Measurements from ENCODE around the gene ZNF691. TPM values are rescaled to one million over a fixed set of nuclear protein-coding genes. Genes with fewer than 3 reads are reported as not detected.
A peak's percentile ranks its signal among the peaks of the same experiment; 100 is the strongest.

ZNF691 gene
- total RNA-seq, 3 donors from 2014 or later (not counting 1 experiment from before 2014, with no cell fraction given) = 2.8 to 5.7 (median 5.2) TPM

- intact Hi-C loops (cut with micrococcal nuclease) = loop anchor here (1.0 kb wide), 2 partner anchors 28 to 51 kb away; partner anchors contain the start of genes C1orf50, P3H1 and ZNF691
- H3K27me3 ChIP-seq (ENCODE audit: control insufficient read depth, insufficient read depth, low read length) = no peaks in the 10 kb centered on the region
- H3K27me3 Mint-ChIP-seq (ENCODE audit: low read depth in 2 of 2) = no peaks in the 10 kb centered on the region
- H3K36me3 Mint-ChIP-seq = no peaks in the 10 kb centered on the region
- H3K4me3 ChIP-seq (ENCODE audit: low read length) = no peak overlapping the region
- no peaks in the 10 kb centered on the region for H3K9me3 Mint-ChIP-seq
- 98% methylated on average over 3 of the region's 3 CpGs for WGBS (ENCODE audit: insufficient coverage)
- peaks cover 10% of the 10 kb centered on the region for H3K4me1 ChIP-seq (ENCODE audit: control insufficient read depth, insufficient read depth, low read length)
- DNase-seq (no peak), ATAC-seq (no peak)
- H3K27ac Mint-ChIP-seq = no peak overlapping the region
- no peak overlapping the region for H3K27ac ChIP-seq (ENCODE audit: low read length)
- H3K36me3 ChIP-seq (ENCODE audit: control insufficient read depth, insufficient read depth, low read length) = no peaks in the 10 kb centered on the region
- H3K9me3 ChIP-seq (ENCODE audit: control insufficient read depth, insufficient read depth, low read length) = no peaks in the 10 kb centered on the region
- H3K4me3 Mint-ChIP-seq = peak overlapping the region; percentile 80
- no peak for TF ChIP-seq CTCF (IDR thresholded peaks at IDR 0.05)
- peaks cover 19 to 31% of the 10 kb centered on the region in 2 donors for H3K4me1 Mint-ChIP-seq
Observed at GRCh38 chr1:42817976-42818375, 28.4 kb upstream of the ZNF691 start.

GRCh38 chr1:42820813-42821212 lies 25.6 kb upstream of the ZNF691 start:
- 100% methylated on average over 1 of the region's 1 CpG for WGBS (ENCODE audit: insufficient coverage)
- Mint-ChIP-seq H3K9me3 (no peaks in the 10 kb centered on the region), H3K27me3 (ENCODE audit: low read depth in 2 of 2) (no peaks in the 10 kb centered on the region), H3K4me1 (peaks cover 19 to 29% of the 10 kb centered on the region in 2 donors), H3K4me3 (no peak overlapping the region), H3K36me3 (no peaks in the 10 kb centered on the region), H3K27ac (no peak overlapping the region)
- Histone ChIP-seq H3K36me3 (ENCODE audit: control insufficient read depth, insufficient read depth, low read length) (no peaks in the 10 kb centered on the region), H3K4me1 (ENCODE audit: control insufficient read depth, insufficient read depth, low read length) (peaks cover 9% of the 10 kb centered on the region), H3K27me3 (ENCODE audit: control insufficient read depth, insufficient read depth, low read length) (no peaks in the 10 kb centered on the region), H3K9me3 (ENCODE audit: control insufficient read depth, insufficient read depth, low read length) (no peaks in the 10 kb centered on the region), H3K27ac (ENCODE audit: low read length) (no peak overlapping the region), H3K4me3 (ENCODE audit: low read length) (no peak overlapping the region)
- DNase-seq = no peak
- no peak for ATAC-seq
- intact Hi-C loops (cut with micrococcal nuclease) = no loop called here
- TF ChIP-seq CTCF (IDR thresholded peaks at IDR 0.05) = no peak

- H3K27me3 ChIP-seq (ENCODE audit: control insufficient read depth, insufficient read depth, low read length) = no peaks in the 10 kb centered on the region
- H3K27me3 Mint-ChIP-seq (ENCODE audit: low read depth in 2 of 2) = no peaks in the 10 kb centered on the region
- peaks cover under 1% of the 10 kb centered on the region for H3K4me1 ChIP-seq (ENCODE audit: control insufficient read depth, insufficient read depth, low read length)
- DNase-seq (no peak), ATAC-seq (no peak)
- 81% methylated on average over 2 of the region's 2 CpGs for WGBS (ENCODE audit: insufficient coverage)
- no peaks in the 10 kb centered on the region for H3K36me3 ChIP-seq (ENCODE audit: control insufficient read depth, insufficient read depth, low read length)
- H3K27ac ChIP-seq (ENCODE audit: low read length) = no peak overlapping the region
- intact Hi-C loops (cut with micrococcal nuclease) = no loop called here
- H3K27ac Mint-ChIP-seq = no peak overlapping the region
- no peaks in the 10 kb centered on the region for H3K36me3 Mint-ChIP-seq
- H3K9me3 Mint-ChIP-seq = no peaks in the 10 kb centered on the region
- H3K4me1 Mint-ChIP-seq = peaks cover 11 to 21% of the 10 kb centered on the region in 2 donors
- no peak overlapping the region for H3K4me3 Mint-ChIP-seq
- no peak overlapping the region for H3K4me3 ChIP-seq (ENCODE audit: low read length)
- no peak for TF ChIP-seq CTCF (IDR thresholded peaks at IDR 0.05)
- no peaks in the 10 kb centered on the region for H3K9me3 ChIP-seq (ENCODE audit: control insufficient read depth, insufficient read depth, low read length)
Observed at GRCh38 chr1:42821690-42822089, 24.7 kb upstream of the ZNF691 start.

- DNase-seq (no peak), ATAC-seq (no peak)
- H3K36me3 ChIP-seq (ENCODE audit: control insufficient read depth, insufficient read depth, low read length) = no peaks in the 10 kb centered on the region
- Mint-ChIP-seq H3K9me3 (no peaks in the 10 kb centered on the region), H3K27me3 (ENCODE audit: low read depth in 2 of 2) (no peaks in the 10 kb centered on the region), H3K4me3 (no peak overlapping the region), H3K27ac (no peak overlapping the region), H3K4me1 (peaks cover 3 to 14% of the 10 kb centered on the region in 2 donors), H3K36me3 (no peaks in the 10 kb centered on the region)
- no peaks in the 10 kb centered on the region for H3K9me3 ChIP-seq (ENCODE audit: control insufficient read depth, insufficient read depth, low read length)
- H3K27me3 ChIP-seq (ENCODE audit: control insufficient read depth, insufficient read depth, low read length) = no peaks in the 10 kb centered on the region
- no peak for TF ChIP-seq CTCF (IDR thresholded peaks at IDR 0.05)
- intact Hi-C loops (cut with micrococcal nuclease) = no loop called here
- H3K4me3 ChIP-seq (ENCODE audit: low read length) = no peak overlapping the region
- WGBS (ENCODE audit: insufficient coverage) = 57% methylated on average over 1 of the region's 2 CpGs
- no peak overlapping the region for H3K27ac ChIP-seq (ENCODE audit: low read length)
- H3K4me1 ChIP-seq (ENCODE audit: control insufficient read depth, insufficient read depth, low read length) = no peaks in the 10 kb centered on the region
Observed at GRCh38 chr1:42822800-42823392, 23.5 kb upstream of the ZNF691 start.
